Amygdala (tissue), 56 donors: ENCODE measurements around the gene MAP2K2.
A peak's percentile ranks its signal among the peaks of the same experiment; 100 is the strongest.
"Not testable (repeated sequence)": the region's sequence is repeated elsewhere in the genome, so short reads cannot be mapped to it uniquely, and the experiment has no call there.

Experiments
- DNase-seq, 56 donors: peaks; one replicate each; lab custom pipeline; 2025; lab: John Stamatoyannopoulos, UW

The MAP2K2 gene

GRCh38 chr19:4134351-4134750 lies 10.4 kb upstream of the MAP2K2 start:
- no peak for DNase-seq

GRCh38 chr19:4130744-4131438 lies 7.0 kb upstream of the MAP2K2 start:
- DNase-seq: no peak

- not testable (repeated sequence) for DNase-seq
Measured at GRCh38 chr19:4129050-4129449, 5.1 kb upstream of the MAP2K2 start.

GRCh38 chr19:4127322-4127721 lies 3.4 kb upstream of the MAP2K2 start:
- DNase-seq: not testable (repeated sequence)

GRCh38 chr19:4124638-4125037 lies 716 bp upstream of the MAP2K2 start:
- no peak for DNase-seq

- DNase-seq: no peak
Measured at GRCh38 chr19:4122480-4122879, 1.4 kb downstream of the MAP2K2 start.

GRCh38 chr19:4121815-4122214 lies 2.1 kb downstream of the MAP2K2 start:
- no peak for DNase-seq

- DNase-seq: no peak
Measured at GRCh38 chr19:4121273-4121612, 2.7 kb downstream of the MAP2K2 start.

- no peak for DNase-seq
Measured at GRCh38 chr19:4120559-4121272, 3.2 kb downstream of the MAP2K2 start.

GRCh38 chr19:4119763-4120162 lies 4.2 kb downstream of the MAP2K2 start:
- DNase-seq: no peak

- no peak for DNase-seq
Measured at GRCh38 chr19:4115818-4116385, 8.0 kb downstream of the MAP2K2 start.

GRCh38 chr19:4115050-4115817 lies 8.7 kb downstream of the MAP2K2 start:
- DNase-seq: peak in 14 of 56 donors; percentile 6 to 55 (median 28)

GRCh38 chr19:4114181-4114580 lies 9.7 kb downstream of the MAP2K2 start:
- DNase-seq: no peak

- DNase-seq: no peak
Measured at GRCh38 chr19:4113398-4114088, 10.4 kb downstream of the MAP2K2 start.

GRCh38 chr19:4112367-4112766 lies 11.6 kb downstream of the MAP2K2 start:
- no peak for DNase-seq

GRCh38 chr19:4109626-4109945 lies 14.3 kb downstream of the MAP2K2 start:
- no peak for DNase-seq

- no peak for DNase-seq
Measured at GRCh38 chr19:4108767-4109625, 14.9 kb downstream of the MAP2K2 start.

- no peak for DNase-seq
Measured at GRCh38 chr19:4103080-4103433, 20.9 kb downstream of the MAP2K2 start.

- DNase-seq: no peak
Measured at GRCh38 chr19:4102339-4103079, 21.4 kb downstream of the MAP2K2 start.
